ENCODE measurements around the gene SETD9.

The SETD9 gene

GRCh38 chr5:56909294-56910209 is at the start of gene SETD9:
Gene SETD9 (plus strand): TSS chr5:56909596. CDS start chr5:56909646, 50 bp downstream.
- Mint-ChIP-seq H3K27me3 (peaks cover 4% of the 10 kb centered on the region), H3K4me1 (ENCODE audit: low read depth) (peaks cover 23% of the 10 kb centered on the region), H3K9me3 (no peaks in the 10 kb centered on the region), H3K36me3 (ENCODE audit: low read depth) (peaks cover 5% of the 10 kb centered on the region), H3K4me3 (peak within 1 kb of the TSS; percentile 91), H3K27ac (peak within 1 kb of the TSS; percentile 98)
- DNase-seq, result peak; percentile 95

GRCh38 chr5:56861893-56862485 is 47.4 kb upstream of the SETD9 start:
- no peaks in the 10 kb centered on the region for H3K9me3 Mint-ChIP-seq
- peaks cover 20% of the 10 kb centered on the region for H3K4me1 Mint-ChIP-seq (ENCODE audit: low read depth)
- peaks cover 83% of the 10 kb centered on the region for H3K36me3 Mint-ChIP-seq (ENCODE audit: low read depth)
- no peak for DNase-seq
- H3K27me3 Mint-ChIP-seq, result no peaks in the 10 kb centered on the region
- H3K4me3 Mint-ChIP-seq, result no peak overlapping the region
- H3K27ac Mint-ChIP-seq, result peak overlapping the region; percentile 50

- DNase-seq, result no peak
- no peaks in the 10 kb centered on the region for H3K27me3 Mint-ChIP-seq
- no peak overlapping the region for H3K4me3 Mint-ChIP-seq
- H3K9me3 Mint-ChIP-seq, result no peaks in the 10 kb centered on the region
- no peak overlapping the region for H3K27ac Mint-ChIP-seq
- peaks cover 86% of the 10 kb centered on the region for H3K36me3 Mint-ChIP-seq (ENCODE audit: low read depth)
- peaks cover 19% of the 10 kb centered on the region for H3K4me1 Mint-ChIP-seq (ENCODE audit: low read depth)
Measured at GRCh38 chr5:56862909-56863308, 46.5 kb upstream of the SETD9 start.

- DNase-seq, result no peak
- H3K27me3 Mint-ChIP-seq, result no peaks in the 10 kb centered on the region
- H3K27ac Mint-ChIP-seq, result peak overlapping the region; percentile 12
- no peak overlapping the region for H3K4me3 Mint-ChIP-seq
- peaks cover 29% of the 10 kb centered on the region for H3K4me1 Mint-ChIP-seq (ENCODE audit: low read depth)
- H3K9me3 Mint-ChIP-seq, result no peaks in the 10 kb centered on the region
- H3K36me3 Mint-ChIP-seq (ENCODE audit: low read depth), result peaks cover 81% of the 10 kb centered on the region
Measured at GRCh38 chr5:56871777-56872176, 37.6 kb upstream of the SETD9 start.

GRCh38 chr5:56873056-56873455 is 36.3 kb upstream of the SETD9 start:
- Mint-ChIP-seq H3K27me3 (no peaks in the 10 kb centered on the region), H3K9me3 (no peaks in the 10 kb centered on the region), H3K4me3 (no peak overlapping the region), H3K27ac (peak overlapping the region; percentile 85), H3K36me3 (ENCODE audit: low read depth) (peaks cover 84% of the 10 kb centered on the region), H3K4me1 (ENCODE audit: low read depth) (peaks cover 29% of the 10 kb centered on the region)
- no peak for DNase-seq

- DNase-seq, result no peak
Measured at GRCh38 chr5:56876327-56876726, 33.1 kb upstream of the SETD9 start.

GRCh38 chr5:56881571-56881970 is 27.8 kb upstream of the SETD9 start:
- peaks cover 92% of the 10 kb centered on the region for H3K36me3 Mint-ChIP-seq (ENCODE audit: low read depth)

More at GRCh38 chr5:56876327-56876726, 33.1 kb upstream of the SETD9 start:
- Mint-ChIP-seq H3K9me3 (no peaks in the 10 kb centered on the region), H3K36me3 (ENCODE audit: low read depth) (peaks cover 89% of the 10 kb centered on the region), H3K4me3 (no peak overlapping the region), H3K4me1 (ENCODE audit: low read depth) (peaks cover 22% of the 10 kb centered on the region), H3K27ac (peak overlapping the region; percentile 7), H3K27me3 (no peaks in the 10 kb centered on the region)

GRCh38 chr5:56893251-56893951 is 16.0 kb upstream of the SETD9 start:
- DNase-seq, result no peak
- Mint-ChIP-seq H3K27ac (no peak overlapping the region), H3K27me3 (no peaks in the 10 kb centered on the region), H3K36me3 (ENCODE audit: low read depth) (peaks cover 78% of the 10 kb centered on the region), H3K9me3 (no peaks in the 10 kb centered on the region), H3K4me3 (no peak overlapping the region), H3K4me1 (ENCODE audit: low read depth) (peaks cover 11% of the 10 kb centered on the region)

More at GRCh38 chr5:56881571-56881970, 27.8 kb upstream of the SETD9 start:
- no peak for DNase-seq
- no peak overlapping the region for H3K4me3 Mint-ChIP-seq
- H3K4me1 Mint-ChIP-seq (ENCODE audit: low read depth), result peaks cover under 1% of the 10 kb centered on the region
- H3K27ac Mint-ChIP-seq, result peak overlapping the region; percentile 42
- H3K9me3 Mint-ChIP-seq, result no peaks in the 10 kb centered on the region
- no peaks in the 10 kb centered on the region for H3K27me3 Mint-ChIP-seq

- H3K27me3 Mint-ChIP-seq, result no peaks in the 10 kb centered on the region
- H3K27ac Mint-ChIP-seq, result no peak overlapping the region
- peaks cover 45% of the 10 kb centered on the region for H3K36me3 Mint-ChIP-seq (ENCODE audit: low read depth)
- peaks cover 11% of the 10 kb centered on the region for H3K4me1 Mint-ChIP-seq (ENCODE audit: low read depth)
- no peak for DNase-seq
- H3K9me3 Mint-ChIP-seq, result no peaks in the 10 kb centered on the region
- no peak overlapping the region for H3K4me3 Mint-ChIP-seq
Measured at GRCh38 chr5:56896763-56897162, 12.6 kb upstream of the SETD9 start.

GRCh38 chr5:56898213-56898612 is 11.2 kb upstream of the SETD9 start:
- Mint-ChIP-seq H3K36me3 (ENCODE audit: low read depth) (peaks cover 33% of the 10 kb centered on the region), H3K9me3 (no peaks in the 10 kb centered on the region), H3K4me3 (no peak overlapping the region), H3K4me1 (ENCODE audit: low read depth) (peaks cover 8% of the 10 kb centered on the region), H3K27me3 (no peaks in the 10 kb centered on the region), H3K27ac (no peak overlapping the region)
- no peak for DNase-seq

- Mint-ChIP-seq H3K36me3 (ENCODE audit: low read depth) (peaks cover 12% of the 10 kb centered on the region), H3K27ac (no peak overlapping the region), H3K9me3 (no peaks in the 10 kb centered on the region), H3K4me3 (no peak overlapping the region), H3K27me3 (no peaks in the 10 kb centered on the region), H3K4me1 (ENCODE audit: low read depth) (peaks cover 6% of the 10 kb centered on the region)
- DNase-seq, result no peak
Measured at GRCh38 chr5:56900395-56900794, 9.0 kb upstream of the SETD9 start.

- H3K27me3 Mint-ChIP-seq, result no peaks in the 10 kb centered on the region
- peaks cover 6% of the 10 kb centered on the region for H3K4me1 Mint-ChIP-seq (ENCODE audit: low read depth)
- H3K27ac Mint-ChIP-seq, result no peak overlapping the region
- H3K9me3 Mint-ChIP-seq, result no peaks in the 10 kb centered on the region
- no peak overlapping the region for H3K4me3 Mint-ChIP-seq
- DNase-seq, result peak; percentile 38
- peaks cover 8% of the 10 kb centered on the region for H3K36me3 Mint-ChIP-seq (ENCODE audit: low read depth)
Measured at GRCh38 chr5:56900858-56901578, 8.4 kb upstream of the SETD9 start.

- Mint-ChIP-seq H3K9me3 (no peaks in the 10 kb centered on the region), H3K27me3 (peaks cover 4% of the 10 kb centered on the region), H3K4me3 (peak overlapping the region; percentile 91), H3K27ac (peak overlapping the region; percentile 98), H3K36me3 (ENCODE audit: low read depth) (peaks cover 5% of the 10 kb centered on the region), H3K4me1 (ENCODE audit: low read depth) (peaks cover 23% of the 10 kb centered on the region)
- DNase-seq, result no peak
Measured at GRCh38 chr5:56908942-56909293, 478 bp upstream of the SETD9 start.
